ENCODE measurements around the gene SUV39H2. TPM values are rescaled to one million over a fixed set of nuclear protein-coding genes. Genes with fewer than 3 reads are reported as not detected.
"Not testable (repeated sequence)": the region's sequence is repeated elsewhere in the genome, so short reads cannot be mapped to it uniquely, and the experiment has no call there.

The SUV39H2 gene
- total and polyA plus RNA-seq, 2 donors, result 4.2 to 16.4 TPM

DNA sequence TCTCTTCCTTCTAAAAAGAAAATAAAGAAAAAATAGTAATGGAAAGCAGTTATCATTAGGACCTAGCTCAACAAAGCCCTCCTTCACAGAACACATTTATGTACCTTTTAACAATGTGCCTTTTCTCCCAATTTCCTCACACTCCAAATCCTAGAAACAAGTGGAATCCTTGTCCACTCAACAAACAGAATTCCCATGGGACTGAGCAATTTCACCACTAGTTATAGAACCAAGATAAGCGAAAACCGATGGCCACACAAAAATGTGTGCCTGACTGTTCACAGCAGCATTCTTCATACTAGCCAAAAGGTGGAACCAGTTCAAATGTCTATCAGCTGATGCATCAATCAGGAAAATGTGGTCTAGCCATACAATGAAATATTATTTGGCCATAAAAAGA, 57.9 kb downstream of the SUV39H2 start:
- no peaks in the 10 kb centered on the region for H3K4me1 ChIP-seq (ENCODE audit: control insufficient read depth in 2 of 2, insufficient read depth in 2 of 2, low read length in 2 of 2)
- no peaks in the 10 kb centered on the region for H3K27me3 ChIP-seq (ENCODE audit: control insufficient read depth in 2 of 2, insufficient read depth in 1 of 2, low read length in 1 of 2)
- no peak overlapping the region for H3K4me3 ChIP-seq (ENCODE audit: low read length in 2 of 2)
- DNase-seq (ENCODE audit: low read depth in 6 of 9, low spot score in 9 of 9), result no peak
- over 99% methylated on average over 2 of the region's 2 CpGs for WGBS
- H3K9me3 ChIP-seq (ENCODE audit: control insufficient read depth in 2 of 2, insufficient read depth in 1 of 2, low read length in 1 of 2), result no peaks in the 10 kb centered on the region
- peaks cover 46 to 60% of the 10 kb centered on the region in 2 donors for H3K36me3 ChIP-seq (ENCODE audit: control insufficient read depth in 2 of 2, insufficient read depth in 2 of 2, low read length in 1 of 2)
- no peak overlapping the region for H3K27ac ChIP-seq (ENCODE audit: low read depth in 1 of 2, low read length in 1 of 2)

GRCh38 chr10:14938971-14939370, 60.3 kb downstream of the SUV39H2 start:
- 97% methylated on average over 4 of the region's 5 CpGs for WGBS
- peaks cover 42 to 49% of the 10 kb centered on the region in 2 donors for H3K36me3 ChIP-seq (ENCODE audit: control insufficient read depth in 2 of 2, insufficient read depth in 2 of 2, low read length in 1 of 2)

DNA sequence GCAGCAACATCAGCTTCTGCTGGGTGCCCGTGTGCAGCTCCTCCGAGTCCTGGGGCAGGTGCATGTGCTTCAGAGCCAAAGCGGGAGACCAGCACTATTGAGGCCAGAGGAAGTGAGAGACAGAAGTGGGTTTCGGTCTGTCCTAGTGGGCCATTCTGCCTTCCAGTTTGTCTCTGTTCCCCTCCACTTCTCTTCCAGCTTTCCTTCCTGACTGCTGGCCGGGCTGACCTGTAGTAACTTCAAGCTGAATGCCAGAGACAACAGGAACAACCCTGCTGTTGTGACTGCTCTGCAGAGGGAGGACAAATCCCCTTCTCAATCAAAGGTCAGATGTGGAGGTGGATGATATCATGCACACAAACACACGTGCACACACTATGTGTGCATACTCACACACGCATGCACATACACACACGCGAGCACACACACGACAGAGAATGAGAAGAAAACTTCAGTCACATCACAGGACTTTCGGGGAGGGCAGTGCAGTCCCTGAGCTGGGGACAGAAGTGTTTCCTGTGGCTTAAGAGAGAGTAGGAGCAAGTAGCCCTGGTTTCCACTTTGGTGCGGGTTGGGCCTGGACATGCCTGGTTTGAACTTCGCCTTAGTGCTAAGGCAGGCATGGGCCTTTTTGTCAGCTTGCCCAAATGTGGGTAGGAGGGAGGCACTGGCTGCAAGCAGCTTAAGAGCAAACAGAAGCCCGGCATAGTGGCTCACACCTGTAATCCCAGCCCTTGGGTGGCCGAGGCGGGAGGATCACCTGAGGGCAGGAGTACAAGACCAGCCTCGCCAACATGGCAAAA, 63.7 kb downstream of the SUV39H2 start:
- H3K4me3 ChIP-seq (ENCODE audit: low read length in 2 of 2); H3K27me3 ChIP-seq (ENCODE audit: control insufficient read depth in 2 of 2, insufficient read depth in 1 of 2, low read length in 1 of 2); H3K4me1 ChIP-seq (ENCODE audit: control insufficient read depth in 2 of 2, insufficient read depth in 2 of 2, low read length in 2 of 2); H3K9me3 ChIP-seq (ENCODE audit: control insufficient read depth in 2 of 2, insufficient read depth in 1 of 2, low read length in 1 of 2); H3K27ac ChIP-seq (ENCODE audit: low read depth in 1 of 2, low read length in 1 of 2); DNase-seq (ENCODE audit: low read depth in 6 of 9, low spot score in 9 of 9): not testable (repeated sequence)
- WGBS, result 95% methylated on average over 17 of the region's 17 CpGs
- H3K36me3 ChIP-seq (ENCODE audit: control insufficient read depth in 2 of 2, insufficient read depth in 2 of 2, low read length in 1 of 2), result peaks cover 42 to 52% of the 10 kb centered on the region in 2 donors

More at GRCh38 chr10:14938971-14939370, 60.3 kb downstream of the SUV39H2 start:
- H3K27ac ChIP-seq (ENCODE audit: low read depth in 1 of 2, low read length in 1 of 2); H3K27me3 ChIP-seq (ENCODE audit: control insufficient read depth in 2 of 2, insufficient read depth in 1 of 2, low read length in 1 of 2); H3K9me3 ChIP-seq (ENCODE audit: control insufficient read depth in 2 of 2, insufficient read depth in 1 of 2, low read length in 1 of 2); H3K4me3 ChIP-seq (ENCODE audit: low read length in 2 of 2); DNase-seq (ENCODE audit: low read depth in 6 of 9, low spot score in 9 of 9); H3K4me1 ChIP-seq (ENCODE audit: control insufficient read depth in 2 of 2, insufficient read depth in 2 of 2, low read length in 2 of 2): not testable (repeated sequence)

- WGBS, result 93% methylated on average over 7 of the region's 7 CpGs
- not testable (repeated sequence) for H3K9me3 ChIP-seq (ENCODE audit: control insufficient read depth in 2 of 2, insufficient read depth in 1 of 2, low read length in 1 of 2); H3K27ac ChIP-seq (ENCODE audit: low read depth in 1 of 2, low read length in 1 of 2); DNase-seq (ENCODE audit: low read depth in 6 of 9, low spot score in 9 of 9); H3K4me1 ChIP-seq (ENCODE audit: control insufficient read depth in 2 of 2, insufficient read depth in 2 of 2, low read length in 2 of 2); H3K27me3 ChIP-seq (ENCODE audit: control insufficient read depth in 2 of 2, insufficient read depth in 1 of 2, low read length in 1 of 2); H3K4me3 ChIP-seq (ENCODE audit: low read length in 2 of 2)
- peaks cover 45 to 56% of the 10 kb centered on the region in 2 donors for H3K36me3 ChIP-seq (ENCODE audit: control insufficient read depth in 2 of 2, insufficient read depth in 2 of 2, low read length in 1 of 2)
These were observed 64.3 kb downstream of the SUV39H2 start for GRCh38 chr10:14942950-14943338.

DNA sequence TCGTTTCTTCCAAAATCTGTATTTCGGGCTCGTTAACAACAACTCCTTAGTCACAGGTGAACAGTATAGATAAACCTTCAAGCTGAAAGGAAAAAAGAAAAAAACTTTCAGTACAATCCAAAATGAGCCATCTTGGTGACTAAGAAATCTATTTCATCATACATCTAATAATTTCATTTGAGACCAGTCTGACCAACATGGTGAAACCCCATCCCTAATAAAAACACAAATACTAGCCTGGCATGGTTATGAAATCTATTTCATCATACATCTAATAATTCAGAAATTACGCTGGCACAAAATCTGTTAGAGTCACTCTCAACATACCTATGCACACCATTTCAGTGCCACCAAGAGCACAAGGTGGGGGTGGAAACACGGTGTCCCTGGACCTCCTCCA, 66.4 kb downstream of the SUV39H2 start:
- 98% methylated on average over 5 of the region's 5 CpGs for WGBS
- no peak overlapping the region for H3K27ac ChIP-seq (ENCODE audit: low read depth in 1 of 2, low read length in 1 of 2)
- no peak for DNase-seq (ENCODE audit: low read depth in 6 of 9, low spot score in 9 of 9)
- H3K9me3 ChIP-seq (ENCODE audit: control insufficient read depth in 2 of 2, insufficient read depth in 1 of 2, low read length in 1 of 2), result no peaks in the 10 kb centered on the region
- no peak overlapping the region for H3K4me3 ChIP-seq (ENCODE audit: low read length in 2 of 2)
- H3K27me3 ChIP-seq (ENCODE audit: control insufficient read depth in 2 of 2, insufficient read depth in 1 of 2, low read length in 1 of 2), result no peaks in the 10 kb centered on the region
- peaks cover 49 to 69% of the 10 kb centered on the region in 2 donors for H3K36me3 ChIP-seq (ENCODE audit: control insufficient read depth in 2 of 2, insufficient read depth in 2 of 2, low read length in 1 of 2)
- no peaks in the 10 kb centered on the region for H3K4me1 ChIP-seq (ENCODE audit: control insufficient read depth in 2 of 2, insufficient read depth in 2 of 2, low read length in 2 of 2)

GRCh38 chr10:14947268-14947667, 68.6 kb downstream of the SUV39H2 start:
- no peak for DNase-seq (ENCODE audit: low read depth in 6 of 9, low spot score in 9 of 9)
- no peak overlapping the region for H3K27ac ChIP-seq (ENCODE audit: low read depth in 1 of 2, low read length in 1 of 2)
- WGBS, result 98% methylated on average over 1 of the region's 1 CpG
- peaks cover 13% of the 10 kb centered on the region in 2 donors for H3K4me1 ChIP-seq (ENCODE audit: control insufficient read depth in 2 of 2, insufficient read depth in 2 of 2, low read length in 2 of 2)
- no peaks in the 10 kb centered on the region for H3K9me3 ChIP-seq (ENCODE audit: control insufficient read depth in 2 of 2, insufficient read depth in 1 of 2, low read length in 1 of 2)
- H3K4me3 ChIP-seq (ENCODE audit: low read length in 2 of 2), result no peak overlapping the region
- H3K27me3 ChIP-seq (ENCODE audit: control insufficient read depth in 2 of 2, insufficient read depth in 1 of 2, low read length in 1 of 2), result no peaks in the 10 kb centered on the region
- peaks cover 48 to 64% of the 10 kb centered on the region in 2 donors for H3K36me3 ChIP-seq (ENCODE audit: control insufficient read depth in 2 of 2, insufficient read depth in 2 of 2, low read length in 1 of 2)

- Histone ChIP-seq H3K36me3 (ENCODE audit: control insufficient read depth in 2 of 2, insufficient read depth in 2 of 2, low read length in 1 of 2) (peaks cover 35 to 52% of the 10 kb centered on the region in 2 donors), H3K27ac (ENCODE audit: low read depth in 1 of 2, low read length in 1 of 2) (no peak overlapping the region), H3K4me3 (ENCODE audit: low read length in 2 of 2) (no peak overlapping the region), H3K9me3 (ENCODE audit: control insufficient read depth in 2 of 2, insufficient read depth in 1 of 2, low read length in 1 of 2) (peaks cover 0 to 7% of the 10 kb centered on the region in 2 donors), H3K4me1 (ENCODE audit: control insufficient read depth in 2 of 2, insufficient read depth in 2 of 2, low read length in 2 of 2) (peaks cover 24 to 25% of the 10 kb centered on the region in 2 donors), H3K27me3 (ENCODE audit: control insufficient read depth in 2 of 2, insufficient read depth in 1 of 2, low read length in 1 of 2) (no peaks in the 10 kb centered on the region)
- DNase-seq (ENCODE audit: low read depth in 6 of 9, low spot score in 9 of 9), result no peak
- 93% methylated on average over 5 of the region's 5 CpGs for WGBS
These were observed 70.6 kb downstream of the SUV39H2 start for GRCh38 chr10:14949291-14949690.

- H3K27ac ChIP-seq (ENCODE audit: low read depth in 1 of 2, low read length in 1 of 2), result peak overlapping the region; percentile 95 to 96
- no peaks in the 10 kb centered on the region for H3K27me3 ChIP-seq (ENCODE audit: control insufficient read depth in 2 of 2, insufficient read depth in 1 of 2, low read length in 1 of 2)
- peak in 2 of 9 donors; percentile 6 to 11 for DNase-seq (ENCODE audit: low read depth in 6 of 9, low spot score in 9 of 9)
- 63% methylated on average over 10 of the region's 10 CpGs for WGBS
- peaks cover 0 to 7% of the 10 kb centered on the region in 2 donors for H3K9me3 ChIP-seq (ENCODE audit: control insufficient read depth in 2 of 2, insufficient read depth in 1 of 2, low read length in 1 of 2)
- H3K4me3 ChIP-seq (ENCODE audit: low read length in 2 of 2), result peak overlapping the region; percentile 73 to 99
- H3K4me1 ChIP-seq (ENCODE audit: control insufficient read depth in 2 of 2, insufficient read depth in 2 of 2, low read length in 2 of 2), result peaks cover 28 to 34% of the 10 kb centered on the region in 2 donors
- H3K36me3 ChIP-seq (ENCODE audit: control insufficient read depth in 2 of 2, insufficient read depth in 2 of 2, low read length in 1 of 2), result peaks cover 12 to 18% of the 10 kb centered on the region in 2 donors
These were observed 74.3 kb downstream of the SUV39H2 start for GRCh38 chr10:14952851-14953423.

DNA sequence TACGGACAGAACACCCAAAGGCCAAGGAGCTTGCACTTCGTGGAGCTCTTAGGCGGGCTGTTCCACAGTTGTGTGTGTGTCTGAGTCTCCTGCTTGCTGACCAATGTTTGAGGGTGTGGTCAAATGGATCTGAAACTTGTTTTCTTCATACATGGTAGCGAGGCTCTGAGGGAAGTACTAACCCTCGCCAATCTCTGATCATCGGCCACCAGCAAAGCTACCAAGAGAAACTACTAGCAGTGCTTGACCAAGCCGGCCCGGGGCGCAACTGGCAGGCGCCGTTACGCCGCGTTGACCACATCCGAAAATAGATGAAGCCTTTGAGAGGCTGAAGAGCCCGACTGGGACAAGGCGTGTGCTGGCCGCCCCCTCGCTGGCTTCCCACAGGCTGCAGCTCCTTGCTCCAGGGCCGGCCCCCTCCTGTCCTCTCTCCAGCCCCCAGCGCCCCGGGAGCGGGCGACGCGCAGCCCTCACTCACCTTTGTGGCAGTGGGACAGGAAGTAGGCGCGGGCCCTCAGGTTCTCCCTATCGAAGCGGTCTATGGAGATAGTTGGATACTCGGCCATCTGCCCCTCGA, 74.8 kb downstream of the SUV39H2 start:
- H3K9me3 ChIP-seq (ENCODE audit: control insufficient read depth in 2 of 2, insufficient read depth in 1 of 2, low read length in 1 of 2), result peaks cover 0 to 7% of the 10 kb centered on the region in 2 donors
- H3K27me3 ChIP-seq (ENCODE audit: control insufficient read depth in 2 of 2, insufficient read depth in 1 of 2, low read length in 1 of 2), result no peaks in the 10 kb centered on the region
- peaks cover 28 to 34% of the 10 kb centered on the region in 2 donors for H3K4me1 ChIP-seq (ENCODE audit: control insufficient read depth in 2 of 2, insufficient read depth in 2 of 2, low read length in 2 of 2)
- peak in 4 of 9 donors; percentile 4 to 33 (median 10) for DNase-seq (ENCODE audit: low read depth in 6 of 9, low spot score in 9 of 9)
- peak overlapping the region; percentile 95 to 96 for H3K27ac ChIP-seq (ENCODE audit: low read depth in 1 of 2, low read length in 1 of 2)
- WGBS, result under 1% methylated on average over 32 of the region's 32 CpGs
- H3K36me3 ChIP-seq (ENCODE audit: control insufficient read depth in 2 of 2, insufficient read depth in 2 of 2, low read length in 1 of 2), result peaks cover 10 to 12% of the 10 kb centered on the region in 2 donors
- H3K4me3 ChIP-seq (ENCODE audit: low read length in 2 of 2), result peak overlapping the region; percentile 73 to 99
